Adrenal gland (tissue), 5 donors: ENCODE data around the gene SPATA16.

Experiments
- CTCF ChIP-seq, 6 experiments: fragments of 450-650 bp in 4 of 6; fragments of 200-600 bp in 2 of 6; sonication (generic) in 1 of 6; IDR thresholded peaks; 1 replicate in 5 of 6; 2 replicates in 1 of 6; pipeline versions ENCODE4 v1.5.1 to v1.8.0; 2016 to 2021; ENCODE audit warnings: antibody characterized with exemption in 6 of 6, mild to moderate bottlenecking in 2 of 6, moderate library complexity in 1 of 6
- POLR2A ChIP-seq, 2 donors: fragments of 450-650 bp; IDR thresholded peaks; one replicate each; pipeline ENCODE4 v1.6.1; 2017; ENCODE audit warnings: antibody characterized with exemption in 2 of 2, mild to moderate bottlenecking in 2 of 2, moderate library complexity in 1 of 2
- donor health status: DM: no; HTN: no; CAD: no.

- no peak for TF ChIP-seq CTCF (IDR thresholded peaks at IDR 0.05)
- no peak for TF ChIP-seq POLR2A (IDR thresholded peaks at IDR 0.05)
These were observed 96.0 kb downstream of the SPATA16 start for GRCh38 chr3:173044998-173045397.
